K562 (cell line): ENCODE data around the gene CLDN24.

Experiments used
- ARID3A ChIP-seq: IDR thresholded peaks from 2 replicates; pipeline ENCODE4 v1.6.1; 2012; ENCODE audit warnings: low read depth, low read length, improper control_type of control experiment, borderline replicate concordance
- BCLAF1 ChIP-seq, 2 experiments: fragments of 450-650 bp in 1 of 2; IDR thresholded peaks; 2 replicates each; pipeline ENCODE4 v1.6.1; 2011 to 2017; ENCODE audit warnings: low read depth in 2 of 2, antibody characterized with exemption in 1 of 2, borderline replicate concordance in 1 of 2, low read length in 1 of 2, mild to moderate bottlenecking in 1 of 2, mixed read lengths in 1 of 2; ENCODE audit not compliant: control insufficient read depth in 1 of 2
- CAMTA2 ChIP-seq: fragments of 250-450 bp; sonication (Bioruptor Pico); conservative IDR thresholded peaks from 2 replicates; pipeline ENCODE4 v1.5.1; 2022
- CREM ChIP-seq: IDR thresholded peaks from 2 replicates; pipeline ENCODE4 v1.6.1; 2014; ENCODE audit warnings: antibody characterized with exemption, low read depth
- LARP7 ChIP-seq: fragments of 450-650 bp; IDR thresholded peaks from 2 replicates; pipeline ENCODE4 v1.6.1; 2016
- RCOR1 ChIP-seq, 2 experiments: IDR thresholded peaks; 2 replicates each; pipeline ENCODE4 v1.6.1; 2012; ENCODE audit warnings: low read depth in 2 of 2, low read length in 2 of 2, borderline replicate concordance in 1 of 2, improper control_type of control experiment in 1 of 2
- SIN3A ChIP-seq, 2 experiments: fragments of 150-350 bp in 1 of 2; IDR thresholded peaks; 2 replicates each; pipeline ENCODE4 v1.6.1; 2011 to 2016; ENCODE audit warnings: borderline replicate concordance in 2 of 2, low read depth in 2 of 2, low read length in 2 of 2, mild to moderate bottlenecking in 2 of 2, moderate library complexity in 2 of 2; ENCODE audit not compliant: control insufficient read depth in 1 of 2
- SMAD1 ChIP-seq: fragments of 150-350 bp; IDR thresholded peaks from 2 replicates; pipeline ENCODE4 v1.6.1; 2014; ENCODE audit warnings: low read length, low read depth; ENCODE audit not compliant: partially characterized antibody
- SMC3 ChIP-seq: conservative IDR thresholded peaks from 2 replicates; pipeline ENCODE4 v1.6.1; 2011; ENCODE audit warnings: low read depth, low read length, improper control_type of control experiment; ENCODE audit not compliant: insufficient read depth
- ZBTB34 ChIP-seq: fragments of 250-450 bp; sonication (Bioruptor Pico); IDR thresholded peaks from 2 replicates; pipeline ENCODE4 v1.8.0; 2021; ENCODE audit warnings: mild to moderate bottlenecking, moderate library complexity

GRCh38 chr4:183347566-183347965 lies 25.3 kb upstream of the CLDN24 start:
- TF ChIP-seq LARP7 (no peak), RCOR1 (IDR thresholded peaks at IDR 0.05; ENCODE audit: borderline replicate concordance in 1 of 2, low read depth in 2 of 2, low read length in 2 of 2) (no peak), SMAD1 (no peak), SMC3 (no peak), ZBTB34 (CRISPR knock-in tag) (no peak), CAMTA2 (CRISPR knock-in tag) (no peak), ARID3A (no peak), BCLAF1 (IDR thresholded peaks at IDR 0.05; ENCODE audit: borderline replicate concordance in 1 of 2, control insufficient read depth in 1 of 2, low read depth in 2 of 2, low read length in 1 of 2) (no peak), SIN3A (IDR thresholded peaks at IDR 0.05; ENCODE audit: borderline replicate concordance in 2 of 2, control insufficient read depth in 1 of 2, low read depth in 2 of 2, low read length in 2 of 2) (no peak), CREM (no peak)
